Fibroblast of lung (primary cell): ENCODE measurements around the gene KLHDC4.

Experiments used
- EZH2 ChIP-seq: IDR thresholded peaks from 2 replicates; pipeline ENCODE4 v1.5.1; 2012; ENCODE audit warnings: low read length, control low read depth, mild to moderate bottlenecking; ENCODE audit errors: missing control alignments
- TF ChIP-seq, protein P1 (sequence below), 2 donors: IDR thresholded peaks in 1 of 2; conservative IDR thresholded peaks in 1 of 2; 1 replicate in 1 of 2; 2 replicates in 1 of 2; pipeline ENCODE4 v1.5.1; 2011 to 2012; ENCODE audit warnings: low read length in 2 of 2, control low read depth in 1 of 2, inconsistent platforms in 1 of 2, low read depth in 1 of 2, mild to moderate bottlenecking in 1 of 2

DNA sequence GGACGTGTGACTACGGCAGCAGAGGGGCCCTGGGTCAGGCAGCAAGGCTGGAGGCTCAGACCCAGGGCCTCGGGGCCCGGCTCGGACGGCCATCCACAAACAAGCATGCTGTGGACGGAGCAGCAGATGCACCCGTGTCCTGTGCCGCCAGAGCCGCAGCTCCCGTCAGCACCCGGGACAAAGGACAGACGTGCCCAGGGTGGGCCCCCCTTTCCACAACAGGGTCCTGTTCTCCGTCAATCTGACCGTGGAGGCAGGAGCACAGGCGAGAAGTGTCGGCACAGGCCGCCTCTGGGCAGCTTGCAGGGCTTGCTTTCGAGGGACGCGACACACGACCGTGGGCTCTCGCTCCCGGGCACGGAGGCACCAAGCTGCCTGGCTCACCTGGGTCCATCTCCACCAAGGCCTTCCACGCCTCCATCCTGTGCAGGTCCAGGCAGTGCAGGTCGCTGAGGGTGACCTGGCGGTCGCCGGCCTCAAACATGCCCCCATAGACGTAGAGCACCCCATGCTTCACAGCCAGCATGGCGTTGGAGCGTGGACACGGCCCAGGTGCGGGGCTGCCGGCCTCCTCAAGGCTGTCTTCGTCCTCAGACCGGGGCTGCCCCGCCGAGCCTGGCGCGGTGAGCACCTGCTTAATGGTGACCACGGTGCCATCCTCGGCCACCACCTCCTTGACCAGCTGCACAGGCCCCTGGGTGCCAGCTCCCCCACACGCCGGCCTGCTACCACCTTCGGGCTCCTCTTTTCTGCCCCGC, 56.7 kb downstream of the KLHDC4 start:
- TF ChIP-seq, protein P1, sequence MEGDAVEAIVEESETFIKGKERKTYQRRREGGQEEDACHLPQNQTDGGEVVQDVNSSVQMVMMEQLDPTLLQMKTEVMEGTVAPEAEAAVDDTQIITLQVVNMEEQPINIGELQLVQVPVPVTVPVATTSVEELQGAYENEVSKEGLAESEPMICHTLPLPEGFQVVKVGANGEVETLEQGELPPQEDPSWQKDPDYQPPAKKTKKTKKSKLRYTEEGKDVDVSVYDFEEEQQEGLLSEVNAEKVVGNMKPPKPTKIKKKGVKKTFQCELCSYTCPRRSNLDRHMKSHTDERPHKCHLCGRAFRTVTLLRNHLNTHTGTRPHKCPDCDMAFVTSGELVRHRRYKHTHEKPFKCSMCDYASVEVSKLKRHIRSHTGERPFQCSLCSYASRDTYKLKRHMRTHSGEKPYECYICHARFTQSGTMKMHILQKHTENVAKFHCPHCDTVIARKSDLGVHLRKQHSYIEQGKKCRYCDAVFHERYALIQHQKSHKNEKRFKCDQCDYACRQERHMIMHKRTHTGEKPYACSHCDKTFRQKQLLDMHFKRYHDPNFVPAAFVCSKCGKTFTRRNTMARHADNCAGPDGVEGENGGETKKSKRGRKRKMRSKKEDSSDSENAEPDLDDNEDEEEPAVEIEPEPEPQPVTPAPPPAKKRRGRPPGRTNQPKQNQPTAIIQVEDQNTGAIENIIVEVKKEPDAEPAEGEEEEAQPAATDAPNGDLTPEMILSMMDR (conservative IDR thresholded peaks at IDR 0.05 in 1 of 2, IDR thresholded peaks at IDR 0.05 in 1 of 2; ENCODE audit: low read depth in 1 of 2, low read length in 2 of 2), result no peak
- TF ChIP-seq EZH2, result no peak
